Measurements from ENCODE around the gene ZNF335.
A peak's percentile ranks its signal among the peaks of the same experiment; 100 is the strongest.
"Not testable (repeated sequence)": the region's sequence is repeated elsewhere in the genome, so short reads cannot be mapped to it uniquely, and the experiment has no call there.

Gene ZNF335

GRCh38 chr20:45970646-45971424 is 1.2 kb downstream of the ZNF335 start:
- no peak for DNase-seq

- DNase-seq = no peak
These were observed 2.0 kb downstream of the ZNF335 start for GRCh38 chr20:45969712-45970634.

GRCh38 chr20:45968801-45969711 is 2.9 kb downstream of the ZNF335 start:
- DNase-seq = no peak

- no peak for DNase-seq
These were observed 3.8 kb downstream of the ZNF335 start for GRCh38 chr20:45968081-45968671.

GRCh38 chr20:45967551-45968080 is 4.4 kb downstream of the ZNF335 start:
- no peak for DNase-seq

GRCh38 chr20:45965169-45966002 is 6.6 kb downstream of the ZNF335 start:
- no peak for DNase-seq

- no peak for DNase-seq
These were observed 8.0 kb downstream of the ZNF335 start for GRCh38 chr20:45964006-45964400.

- peak; percentile 28 for DNase-seq
These were observed 8.7 kb downstream of the ZNF335 start for GRCh38 chr20:45963059-45964005.

GRCh38 chr20:45962031-45962755 is 9.8 kb downstream of the ZNF335 start:
- DNase-seq = no peak

- DNase-seq = no peak
These were observed 11.9 kb downstream of the ZNF335 start for GRCh38 chr20:45959956-45960630.

- no peak for DNase-seq
These were observed 12.9 kb downstream of the ZNF335 start for GRCh38 chr20:45959126-45959525.

GRCh38 chr20:45958593-45958992 is 13.4 kb downstream of the ZNF335 start:
- DNase-seq = no peak

- no peak for DNase-seq
These were observed 14.7 kb downstream of the ZNF335 start for GRCh38 chr20:45957021-45957941.

GRCh38 chr20:45956326-45956725 is 15.7 kb downstream of the ZNF335 start:
- DNase-seq = not testable (repeated sequence)

GRCh38 chr20:45953672-45954071 is 18.3 kb downstream of the ZNF335 start:
- DNase-seq = no peak

- no peak for DNase-seq
These were observed 19.1 kb downstream of the ZNF335 start for GRCh38 chr20:45952861-45953260.
